T-helper 2 cell treated with Interferon-gamma antibody and Interleukin-4, amounts not matched to agents 100 ng/mL and 5 ng/mL, for 36 hours (primary cell): Measurements from ENCODE around the gene POLK. TPM values are rescaled to one million over a fixed set of nuclear protein-coding genes. Genes with fewer than 3 reads are reported as not detected.
"Not testable (repeated sequence)": the region's sequence is repeated elsewhere in the genome, so short reads cannot be mapped to it uniquely, and the experiment has no call there.

Experiments used
- intact Hi-C: fragments of 100-400 bp; cut with micrococcal nuclease; formaldehyde crosslinking; loops from one replicate; pipeline ENCODE4 v1.15.1; 2023
- total RNA-seq: library from RNA; stranded (reverse); gene quantifications from 2 replicates; pipeline ENCODE4 v1.2.3, GENCODE V29; 2022

POLK gene
- 30.9 and 34.5 TPM in 2 replicates for total RNA-seq

- intact Hi-C loops, result loop anchor here (1.0 to 10.0 kb wide), 8 partner anchors 55 to 1521 kb away; partner anchors contain the start of genes AGGF1, ANKRD31, GFM2 and HMGCR
Observed at GRCh38 chr5:75511435-75512382, at the start of gene POLK, which contains the start of gene CERT1. Gene POLK, plus strand, starts transcription at chr5:75511891. Gene CERT1, minus strand, starts transcription at chr5:75511629. Its CDS starts 422 bp downstream, at chr5:75511207.

- intact Hi-C loops, result no loop called here
Observed at GRCh38 chr5:75463726-75464125, 48.0 kb upstream of the POLK start.

- intact Hi-C loops, result no loop called here
Observed at GRCh38 chr5:75465480-75465879, 46.2 kb upstream of the POLK start.

- intact Hi-C loops, result no loop called here
Observed at GRCh38 chr5:75466006-75466716, 45.5 kb upstream of the POLK start.

- intact Hi-C loops, result no loop called here
Observed at GRCh38 chr5:75468593-75468992, 43.1 kb upstream of the POLK start.

GRCh38 chr5:75469017-75469416, 42.7 kb upstream of the POLK start:
- intact Hi-C loops, result no loop called here

- intact Hi-C loops, result no loop called here
Observed at GRCh38 chr5:75471193-75471592, 40.5 kb upstream of the POLK start.

GRCh38 chr5:75472973-75473372, 38.7 kb upstream of the POLK start:
- intact Hi-C loops, result no loop called here

GRCh38 chr5:75473463-75473862, 38.2 kb upstream of the POLK start:
- intact Hi-C loops, result no loop called here

- intact Hi-C loops, result no loop called here
Observed at GRCh38 chr5:75475364-75475763, 36.3 kb upstream of the POLK start.

GRCh38 chr5:75481024-75481423, 30.7 kb upstream of the POLK start:
- intact Hi-C loops, result no loop called here

- intact Hi-C loops, result no loop called here
Observed at GRCh38 chr5:75482482-75482881, 29.2 kb upstream of the POLK start.

GRCh38 chr5:75484605-75485004, 27.1 kb upstream of the POLK start:
- intact Hi-C loops, result no loop called here

GRCh38 chr5:75489847-75490246, 21.8 kb upstream of the POLK start:
- intact Hi-C loops, result not testable (repeated sequence)

GRCh38 chr5:75491621-75492020, 20.1 kb upstream of the POLK start:
- intact Hi-C loops, result no loop called here

- intact Hi-C loops, result no loop called here
Observed at GRCh38 chr5:75496026-75496425, 15.7 kb upstream of the POLK start.

- intact Hi-C loops, result no loop called here
Observed at GRCh38 chr5:75498208-75498777, 13.4 kb upstream of the POLK start.

- intact Hi-C loops, result not testable (repeated sequence)
Observed at GRCh38 chr5:75498875-75499274, 12.8 kb upstream of the POLK start.

GRCh38 chr5:75505112-75505511, 6.6 kb upstream of the POLK start:
- intact Hi-C loops, result not testable (repeated sequence)

- intact Hi-C loops, result no loop called here
Observed at GRCh38 chr5:75507841-75508240, 3.9 kb upstream of the POLK start.

- intact Hi-C loops, result no loop called here
Observed at GRCh38 chr5:75509546-75509945, 2.1 kb upstream of the POLK start.

GRCh38 chr5:75509956-75510355, 1.7 kb upstream of the POLK start:
- intact Hi-C loops, result loop anchor here (2.0 to 10.0 kb wide), 4 partner anchors 57 to 1522 kb away; partner anchors contain the start of gene AGGF1
